Adrenal gland (tissue), 12 donors: Measurements from ENCODE around the gene DLX5. TPM values are rescaled to one million over a fixed set of nuclear protein-coding genes. Genes with fewer than 3 reads are reported as not detected.

Source experiments
- DNase-seq, 7 donors: peaks; one replicate each; pipeline ENCODE4 v3.0.0-alpha.2; 2019 to 2020
- H3K27ac ChIP-seq, 5 donors: fragments of 200-600 bp; sonication (generic) in 4 of 5; 1 replicate in 3 of 5; 2 replicates in 2 of 5; pipeline versions ENCODE4 v1.5.1 to v1.8.0; 2016 to 2020; ENCODE audit warnings: mild to moderate bottlenecking in 1 of 5
- H3K27me3 ChIP-seq: fragments of 200-600 bp; 2 replicates; pipeline ENCODE4 v1.8.0; 2021
- H3K36me3 ChIP-seq, 2 donors: fragments of 200-600 bp; replicated peaks in 1 of 2; 1 replicate in 1 of 2; 2 replicates in 1 of 2; pipeline versions ENCODE4 v1.5.1 to v1.8.0; 2018 to 2022
- H3K4me1 ChIP-seq, 2 donors: fragments of 200-600 bp; replicated peaks in 1 of 2; 1 replicate in 1 of 2; 2 replicates in 1 of 2; pipeline versions ENCODE4 v1.5.1 to v1.8.0; 2018 to 2021
- H3K4me3 ChIP-seq, 4 donors: fragments of 200-600 bp; sonication (generic) in 3 of 4; one replicate each; pipeline ENCODE4 v1.5.1; 2016 to 2018
- H3K9me3 ChIP-seq, 3 donors: fragments of 200-600 bp; sonication (generic) in 1 of 3; replicated peaks in 1 of 3; 1 replicate in 2 of 3; 2 replicates in 1 of 3; pipeline versions ENCODE4 v1.5.1 to v1.8.0; 2016 to 2021
- CTCF ChIP-seq, 6 experiments: fragments of 450-650 bp in 4 of 6; fragments of 200-600 bp in 2 of 6; sonication (generic) in 1 of 6; IDR thresholded peaks; 1 replicate in 5 of 6; 2 replicates in 1 of 6; pipeline versions ENCODE4 v1.5.1 to v1.8.0; 2016 to 2021; ENCODE audit warnings: antibody characterized with exemption in 6 of 6, mild to moderate bottlenecking in 2 of 6, moderate library complexity in 1 of 6
- POLR2A ChIP-seq, 2 donors: fragments of 450-650 bp; IDR thresholded peaks; one replicate each; pipeline ENCODE4 v1.6.1; 2017; ENCODE audit warnings: antibody characterized with exemption in 2 of 2, mild to moderate bottlenecking in 2 of 2, moderate library complexity in 1 of 2
- WGBS, 4 donors: extraction: QIAGEN DNeasy Blood & Tissue Kit in 2 of 4; methylation state at CpG; one replicate each; pipeline versions ENCODE4 v1.1.5 to v1.1.7; 2013 to 2017; 5-methylcytosine and 5-hydroxymethylcytosine counted together
- intact Hi-C, 2 donors: fragments of 100-400 bp; cut with DNase I; formaldehyde crosslinking; loops; one replicate each; pipeline versions ENCODE4 v1.14.1 to v1.15.0; 2022 to 2023
- polyA plus RNA-seq, 3 donors: library from polyadenylated mRNA; stranded (reverse); fragments of 200-250 nt in 2 of 3; fragments of 350-450 nt in 1 of 3; fragmentation: Illumina TruSeq in 1 of 3; extraction: RNeasy Lipid Tissue Mini Kit (QIAGEN cat#74804) in 1 of 3; gene quantifications; one replicate each; pipeline ENCODE4 v1.2.3, GENCODE V29; 2013 to 2014
- total RNA-seq, 9 donors: library from RNA; depleted of rRNA in 4 of 9; stranded (reverse); fragments of >200 nt in 4 of 9; fragments of 120-200 nt in 1 of 9; fragmentation: NEBNext Ultra II Directional in 1 of 9; extraction: Animal tissue kit (Norgen Biotek cat#: 25700) in 1 of 9; gene quantifications; one replicate each; pipeline versions ENCODE4 v1.1.0 to v1.2.4, GENCODE V29; 2013 to 2023
- donor health status: healthy with polysubstance abuse.
- donor health status: Bipolar disorder and iron deficiency.
- donor health status: DM: yes; HTN: yes; CAD: no.
- donor health status: DM: no; HTN: no; CAD: no.
- donor health status: DM: no; HTN: no; CAD: no.
- donor health status: DM: yes; HTN: yes; CAD: no.

DLX5 gene
- total and polyA plus RNA-seq, 12 donors = 0.11 to 0.55 (median 0.24) TPM; not detected in 5

- no peaks in the 10 kb centered on the region for H3K9me3 ChIP-seq
- H3K27me3 ChIP-seq = peaks cover 94% of the 10 kb centered on the region
- DNase-seq = no peak
- H3K4me1 ChIP-seq = peaks cover 0 to 7% of the 10 kb centered on the region in 2 donors
- no peak overlapping the region for H3K27ac ChIP-seq
- 18 to 32% (median 25%) methylated on average over 3 of the region's 3 CpGs for WGBS, 4 donors
- no peak overlapping the region for H3K4me3 ChIP-seq
- intact Hi-C loops = no loop called here
- H3K36me3 ChIP-seq = no peaks in the 10 kb centered on the region
- TF ChIP-seq CTCF (IDR thresholded peaks at IDR 0.05) (no peak), POLR2A (IDR thresholded peaks at IDR 0.05) (no peak)
These were observed 23.4 kb downstream of the DLX5 start for GRCh38 chr7:97001221-97001620.

DNA sequence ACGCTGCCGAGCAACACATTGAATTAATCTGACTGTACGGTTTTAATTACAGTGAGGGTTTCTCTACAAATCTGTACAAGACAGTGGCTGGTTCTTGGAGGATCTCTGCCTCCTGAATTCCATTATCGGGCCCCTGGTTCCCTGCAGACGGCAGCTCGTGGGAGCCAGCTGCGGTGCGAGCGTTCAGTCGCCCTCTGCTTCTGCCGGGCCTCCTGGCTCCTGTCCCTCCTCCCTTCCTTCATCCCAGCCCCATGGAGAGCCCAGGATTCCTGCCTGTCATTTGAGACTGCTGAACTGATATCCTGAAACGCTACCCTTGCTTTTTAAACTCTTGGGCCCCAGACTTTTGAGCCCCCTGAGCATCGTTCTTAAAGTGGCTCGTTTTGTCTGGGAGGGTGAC, 25.9 kb downstream of the DLX5 start:
- 5 to 10% (median 8%) methylated on average over 14 of the region's 14 CpGs for WGBS, 4 donors
- H3K4me3 ChIP-seq = no peak overlapping the region
- peaks cover 90% of the 10 kb centered on the region for H3K27me3 ChIP-seq
- no peaks in the 10 kb centered on the region for H3K36me3 ChIP-seq
- no peaks in the 10 kb centered on the region for H3K9me3 ChIP-seq
- no peak for DNase-seq
- H3K4me1 ChIP-seq = no peaks in the 10 kb centered on the region
- no peak for TF ChIP-seq CTCF (IDR thresholded peaks at IDR 0.05)
- TF ChIP-seq POLR2A (IDR thresholded peaks at IDR 0.05) = no peak
- intact Hi-C loops = no loop called here
- H3K27ac ChIP-seq = no peak overlapping the region

GRCh38 chr7:96998333-96998732, 26.3 kb downstream of the DLX5 start:
- H3K27ac ChIP-seq = no peak overlapping the region
- DNase-seq = no peak
- TF ChIP-seq CTCF (IDR thresholded peaks at IDR 0.05) (no peak), POLR2A (IDR thresholded peaks at IDR 0.05) (no peak)
- H3K4me3 ChIP-seq = no peak overlapping the region
- WGBS, 4 donors = 7 to 12% (median 9%) methylated on average over 10 to 11 of the region's 11 CpGs
- H3K9me3 ChIP-seq = no peaks in the 10 kb centered on the region
- H3K4me1 ChIP-seq = no peaks in the 10 kb centered on the region
- intact Hi-C loops = no loop called here
- H3K36me3 ChIP-seq = no peaks in the 10 kb centered on the region
- H3K27me3 ChIP-seq = peaks cover 90% of the 10 kb centered on the region

DNA sequence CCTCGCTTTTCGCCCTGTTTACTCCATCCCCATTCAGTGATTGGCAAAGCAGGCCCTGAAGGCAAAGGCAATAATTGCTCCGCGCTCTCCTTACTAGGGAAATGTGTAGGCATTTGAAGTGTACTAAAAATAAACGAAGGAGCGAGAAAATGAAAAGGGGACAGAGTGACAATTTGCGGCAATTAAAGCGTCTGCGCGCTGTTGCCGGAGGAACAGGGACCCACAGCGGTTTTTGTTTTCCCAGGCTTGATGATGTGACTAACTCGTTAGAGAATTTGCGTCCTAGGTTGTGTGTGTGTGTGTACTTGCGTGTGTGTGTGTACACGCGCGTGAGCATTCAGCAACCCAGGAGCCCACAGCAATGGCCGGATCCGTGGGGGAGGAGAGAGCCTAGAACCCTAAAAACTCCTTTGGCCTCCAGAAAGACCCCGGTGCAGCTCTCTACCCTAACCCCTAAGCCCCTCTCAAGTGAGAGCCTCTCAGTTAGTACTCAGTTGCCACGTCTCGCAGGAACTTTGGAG, 27.1 kb downstream of the DLX5 start:
- Histone ChIP-seq H3K27me3 (peaks cover 90% of the 10 kb centered on the region), H3K4me1 (no peaks in the 10 kb centered on the region), H3K27ac (no peak overlapping the region), H3K9me3 (no peaks in the 10 kb centered on the region), H3K4me3 (no peak overlapping the region), H3K36me3 (no peaks in the 10 kb centered on the region)
- TF ChIP-seq POLR2A (IDR thresholded peaks at IDR 0.05) (no peak), CTCF (IDR thresholded peaks at IDR 0.05) (no peak)
- WGBS, 4 donors = 9 to 18% (median 11%) methylated on average over 23 of the region's 23 CpGs
- intact Hi-C loops = no loop called here
- no peak for DNase-seq
